HG03064 (cell line): ENCODE data around the gene FAM43A.

ENCODE experiments used
- ATAC-seq: cut with Tn5 transposase; IDR thresholded peaks from one replicate; pipeline ENCODE4 v1.9.1; 2021; ENCODE audit warnings: low read depth; ENCODE audit not compliant: unreplicated experiment

Gene FAM43A

GRCh38 chr3:194705227-194705626, 19.5 kb downstream of the FAM43A start:
- no peak for ATAC-seq

- ATAC-seq, result no peak
Measured at GRCh38 chr3:194705761-194706160, 20.1 kb downstream of the FAM43A start.

- no peak for ATAC-seq
Measured at GRCh38 chr3:194707147-194707540, 21.5 kb downstream of the FAM43A start.

- ATAC-seq, result no peak
Measured at GRCh38 chr3:194711286-194711685, 25.6 kb downstream of the FAM43A start.

GRCh38 chr3:194711913-194712312, 26.2 kb downstream of the FAM43A start:
- no peak for ATAC-seq

GRCh38 chr3:194713299-194714136, 27.8 kb downstream of the FAM43A start:
- ATAC-seq, result no peak

GRCh38 chr3:194714137-194714455, 28.4 kb downstream of the FAM43A start:
- no peak for ATAC-seq

GRCh38 chr3:194714564-194714963, 28.9 kb downstream of the FAM43A start:
- no peak for ATAC-seq

GRCh38 chr3:194715022-194715800, 29.5 kb downstream of the FAM43A start:
- ATAC-seq, result no peak

- no peak for ATAC-seq
Measured at GRCh38 chr3:194718079-194718478, 32.4 kb downstream of the FAM43A start.

GRCh38 chr3:194720048-194720447, 34.4 kb downstream of the FAM43A start:
- no peak for ATAC-seq

GRCh38 chr3:194723846-194724618, 38.3 kb downstream of the FAM43A start:
- no peak for ATAC-seq

GRCh38 chr3:194725346-194725745, 39.7 kb downstream of the FAM43A start:
- ATAC-seq, result no peak

GRCh38 chr3:194727435-194728128, 41.9 kb downstream of the FAM43A start:
- ATAC-seq, result no peak

- no peak for ATAC-seq
Measured at GRCh38 chr3:194728986-194729385, 43.3 kb downstream of the FAM43A start.

- ATAC-seq, result no peak
Measured at GRCh38 chr3:194730365-194730764, 44.7 kb downstream of the FAM43A start.

- ATAC-seq, result no peak
Measured at GRCh38 chr3:194731506-194732073, 45.9 kb downstream of the FAM43A start.

- ATAC-seq, result no peak
Measured at GRCh38 chr3:194732617-194733016, 46.9 kb downstream of the FAM43A start.

GRCh38 chr3:194736277-194736895, 50.7 kb downstream of the FAM43A start:
- no peak for ATAC-seq
